ENCODE results near the gene RC3H2.
"Not testable (repeated sequence)": the region's sequence is repeated elsewhere in the genome, so short reads cannot be mapped to it uniquely, and the experiment has no call there.

RC3H2 gene

DNA sequence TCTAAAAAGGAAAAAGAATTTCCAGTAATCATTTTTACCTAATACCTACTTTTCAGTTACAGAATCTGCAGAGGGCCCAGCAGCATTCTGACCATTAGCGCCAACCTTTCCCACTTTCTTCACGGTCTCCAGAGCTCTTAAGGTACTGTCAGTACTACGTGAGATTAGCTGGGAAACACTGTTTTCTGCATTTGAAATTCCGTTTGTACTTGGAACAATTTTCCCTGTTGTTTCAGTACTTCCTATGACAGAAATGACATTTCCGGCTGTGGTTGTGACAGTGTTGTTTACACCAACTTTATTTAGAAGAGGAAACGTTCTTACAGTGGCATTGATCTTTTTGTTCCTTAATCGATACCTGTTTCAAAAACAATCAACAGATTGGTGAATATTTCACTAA lies 39.9 kb downstream of the RC3H2 start:
- Histone ChIP-seq H3K27ac (no peak overlapping the region), H3K4me3 (ENCODE audit: low read depth, low read length) (no peak overlapping the region), H3K36me3 (peaks cover 56% of the 10 kb centered on the region), H3K9me3 (ENCODE audit: severe bottlenecking) (no peaks in the 10 kb centered on the region), H3K27me3 (ENCODE audit: insufficient read depth, low read depth, severe bottlenecking) (no peaks in the 10 kb centered on the region)
- TF ChIP-seq, protein P1, sequence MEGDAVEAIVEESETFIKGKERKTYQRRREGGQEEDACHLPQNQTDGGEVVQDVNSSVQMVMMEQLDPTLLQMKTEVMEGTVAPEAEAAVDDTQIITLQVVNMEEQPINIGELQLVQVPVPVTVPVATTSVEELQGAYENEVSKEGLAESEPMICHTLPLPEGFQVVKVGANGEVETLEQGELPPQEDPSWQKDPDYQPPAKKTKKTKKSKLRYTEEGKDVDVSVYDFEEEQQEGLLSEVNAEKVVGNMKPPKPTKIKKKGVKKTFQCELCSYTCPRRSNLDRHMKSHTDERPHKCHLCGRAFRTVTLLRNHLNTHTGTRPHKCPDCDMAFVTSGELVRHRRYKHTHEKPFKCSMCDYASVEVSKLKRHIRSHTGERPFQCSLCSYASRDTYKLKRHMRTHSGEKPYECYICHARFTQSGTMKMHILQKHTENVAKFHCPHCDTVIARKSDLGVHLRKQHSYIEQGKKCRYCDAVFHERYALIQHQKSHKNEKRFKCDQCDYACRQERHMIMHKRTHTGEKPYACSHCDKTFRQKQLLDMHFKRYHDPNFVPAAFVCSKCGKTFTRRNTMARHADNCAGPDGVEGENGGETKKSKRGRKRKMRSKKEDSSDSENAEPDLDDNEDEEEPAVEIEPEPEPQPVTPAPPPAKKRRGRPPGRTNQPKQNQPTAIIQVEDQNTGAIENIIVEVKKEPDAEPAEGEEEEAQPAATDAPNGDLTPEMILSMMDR (IDR thresholded peaks at IDR 0.05; ENCODE audit: low read depth, low read length) = no peak
- DNase-seq = no peak

DNA sequence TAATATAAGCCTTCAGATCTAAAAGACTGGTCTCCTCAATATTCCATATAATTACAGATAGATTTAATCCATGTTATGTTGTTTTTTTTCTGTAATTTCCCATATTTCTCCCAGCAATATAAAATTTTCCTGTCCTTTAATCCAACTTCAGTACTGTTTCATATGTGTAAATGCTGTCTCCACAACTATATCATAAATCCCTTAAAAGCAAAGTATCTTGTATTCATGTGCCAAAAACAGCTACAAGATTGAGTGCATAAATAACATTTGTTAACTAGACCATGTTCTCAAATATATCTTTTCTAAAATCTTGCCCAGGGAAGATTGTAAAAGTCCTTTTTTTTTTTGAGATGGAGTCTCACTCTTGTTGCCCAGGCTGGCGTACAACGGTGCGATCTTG lies 41.8 kb downstream of the RC3H2 start:
- TF ChIP-seq, protein P1 (IDR thresholded peaks at IDR 0.05; ENCODE audit: low read depth, low read length) = no peak

DNA sequence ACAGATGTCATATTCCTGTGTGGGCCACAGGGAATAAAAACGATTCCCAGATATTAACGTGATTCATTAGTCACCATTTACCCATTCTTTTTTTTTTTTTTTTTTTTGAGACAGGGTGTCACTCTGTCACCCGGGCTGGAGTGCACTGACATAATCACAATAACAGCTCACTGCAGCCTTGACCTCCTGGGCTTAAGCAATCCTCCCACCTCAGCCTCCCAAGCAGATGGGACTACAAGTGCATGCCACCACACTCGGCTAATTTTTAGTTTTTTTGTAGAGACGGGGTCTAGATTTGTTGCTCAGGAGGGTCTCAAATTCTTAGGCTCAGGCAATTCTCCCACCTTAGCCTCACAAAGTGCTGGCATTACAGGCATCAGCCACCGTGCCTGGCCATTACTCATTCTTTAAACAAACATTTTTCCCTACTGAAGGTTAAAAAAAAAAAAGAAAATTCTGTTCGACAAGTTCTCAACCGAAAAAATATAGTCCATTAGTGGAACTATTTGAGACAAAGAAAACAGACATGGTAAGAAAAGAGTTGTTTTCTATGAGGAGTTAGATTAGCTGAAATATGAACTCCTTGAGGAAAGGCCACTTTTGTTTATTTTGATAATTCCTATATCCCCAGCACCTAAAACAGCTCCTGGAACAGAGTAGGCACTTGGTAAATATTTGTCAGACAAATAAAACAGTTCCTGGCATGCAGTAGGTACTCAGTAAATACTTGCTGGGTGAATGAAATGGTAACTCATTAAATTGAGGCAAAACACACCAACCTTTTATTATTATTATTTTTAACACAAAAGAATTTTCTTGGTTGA lies 44.6 kb downstream of the RC3H2 start:
- H3K27ac ChIP-seq = no peak overlapping the region
- TF ChIP-seq, protein P1 (IDR thresholded peaks at IDR 0.05; ENCODE audit: low read depth, low read length) = no peak
- no peaks in the 10 kb centered on the region for H3K9me3 ChIP-seq (ENCODE audit: severe bottlenecking)
- DNase-seq = no peak
- H3K36me3 ChIP-seq = peaks cover 81% of the 10 kb centered on the region
- no peak overlapping the region for H3K4me3 ChIP-seq (ENCODE audit: low read depth, low read length)
- no peaks in the 10 kb centered on the region for H3K27me3 ChIP-seq (ENCODE audit: insufficient read depth, low read depth, severe bottlenecking)

More for the DNA sequence above, 41.8 kb downstream of the RC3H2 start:
- Histone ChIP-seq H3K9me3 (ENCODE audit: severe bottlenecking) (no peaks in the 10 kb centered on the region), H3K36me3 (peaks cover 56% of the 10 kb centered on the region), H3K27ac (no peak overlapping the region), H3K4me3 (ENCODE audit: low read depth, low read length) (no peak overlapping the region), H3K27me3 (ENCODE audit: insufficient read depth, low read depth, severe bottlenecking) (no peaks in the 10 kb centered on the region)
- DNase-seq = no peak

- H3K27ac ChIP-seq = no peak overlapping the region
- DNase-seq = no peak
- TF ChIP-seq, protein P1 (IDR thresholded peaks at IDR 0.05; ENCODE audit: low read depth, low read length) = no peak
- no peak overlapping the region for H3K4me3 ChIP-seq (ENCODE audit: low read depth, low read length)
- no peaks in the 10 kb centered on the region for H3K27me3 ChIP-seq (ENCODE audit: insufficient read depth, low read depth, severe bottlenecking)
- H3K36me3 ChIP-seq = peaks cover 82% of the 10 kb centered on the region
- H3K9me3 ChIP-seq (ENCODE audit: severe bottlenecking) = no peaks in the 10 kb centered on the region
Observed at GRCh38 chr9:122857815-122858214, 47.3 kb downstream of the RC3H2 start.

DNA sequence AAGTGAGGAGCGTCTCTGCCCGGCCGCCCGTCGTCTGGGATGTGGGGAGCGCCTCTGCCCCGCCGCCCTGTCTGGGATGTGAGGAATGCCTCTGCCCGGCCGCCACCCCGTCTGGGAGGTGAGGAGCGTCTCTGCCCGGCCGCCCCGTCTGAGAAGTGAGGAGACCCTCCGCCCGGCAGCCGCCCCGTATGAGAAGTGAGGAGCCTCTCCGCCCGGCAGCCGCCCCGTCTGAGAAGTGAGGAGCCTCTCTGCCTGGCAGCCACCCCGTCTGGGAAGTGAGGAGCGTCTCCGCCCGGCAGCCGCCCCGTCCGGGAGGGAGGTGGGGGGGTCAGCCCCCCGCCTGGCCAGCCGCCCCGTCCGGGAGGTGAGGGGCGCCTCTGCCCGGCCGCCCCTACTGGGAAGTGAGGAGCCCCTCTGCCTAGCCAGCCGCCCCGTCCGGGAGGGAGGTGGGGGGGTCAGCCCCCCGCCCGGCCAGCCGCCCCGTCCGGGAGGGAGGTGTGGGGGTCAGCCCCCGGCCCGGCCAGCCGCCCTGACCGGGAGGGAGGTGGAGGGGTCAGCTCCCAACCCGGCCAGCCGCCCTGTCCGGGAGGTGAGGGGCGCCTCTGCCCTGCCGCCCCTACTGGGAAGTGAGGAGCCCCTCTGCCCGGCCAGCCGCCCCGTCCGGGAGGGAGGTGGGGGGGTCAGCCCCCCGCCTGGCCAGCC lies 52.9 kb downstream of the RC3H2 start:
- H3K4me3 ChIP-seq (ENCODE audit: low read depth, low read length); DNase-seq; H3K27me3 ChIP-seq (ENCODE audit: insufficient read depth, low read depth, severe bottlenecking); H3K27ac ChIP-seq; H3K9me3 ChIP-seq (ENCODE audit: severe bottlenecking): not testable (repeated sequence)
- H3K36me3 ChIP-seq = peaks cover 67% of the 10 kb centered on the region

- Histone ChIP-seq H3K27me3 (ENCODE audit: insufficient read depth, low read depth, severe bottlenecking) (no peaks in the 10 kb centered on the region), H3K4me3 (ENCODE audit: low read depth, low read length) (no peak overlapping the region), H3K36me3 (peaks cover 39% of the 10 kb centered on the region), H3K9me3 (ENCODE audit: severe bottlenecking) (no peaks in the 10 kb centered on the region), H3K27ac (no peak overlapping the region)
- DNase-seq = no peak
- TF ChIP-seq, protein P1 (IDR thresholded peaks at IDR 0.05; ENCODE audit: low read depth, low read length) = no peak
Observed at GRCh38 chr9:122848256-122848943, 56.8 kb downstream of the RC3H2 start.

All from WERI-Rb-1 (cell line).